MM.1S (cell line): ENCODE measurements around the gene HOMER2.

Source experiments
- DNase-seq: peaks from one replicate; pipeline ENCODE4 v3.0.0-alpha.2; 2015
- H2AFZ ChIP-seq: fragments of 300-600 bp; sonication (generic); 2 replicates; pipeline ENCODE4 v1.6.0; 2016; ENCODE audit warnings: antibody characterized with exemption, low read length
- H3F3A ChIP-seq: fragments of 300-600 bp; sonication (generic); 2 replicates; pipeline ENCODE4 v1.6.1; 2016; ENCODE audit warnings: mild to moderate bottlenecking, antibody characterized with exemption, low read length, moderate library complexity, mixed read lengths; ENCODE audit not compliant: insufficient read depth
- H3K27ac ChIP-seq: fragments of 300-600 bp; sonication (generic); 2 replicates; pipeline ENCODE4 v1.5.1; 2016; ENCODE audit warnings: mild to moderate bottlenecking, low read length
- H3K27me3 ChIP-seq: fragments of 300-600 bp; sonication (generic); replicated peaks from 2 replicates; pipeline ENCODE4 v1.6.0; 2016; ENCODE audit warnings: low read length; ENCODE audit not compliant: insufficient read depth
- H3K36me3 ChIP-seq: fragments of 300-600 bp; sonication (generic); replicated peaks from 2 replicates; pipeline ENCODE4 v1.6.1; 2016; ENCODE audit warnings: mild to moderate bottlenecking, low read length, mixed read lengths; ENCODE audit not compliant: insufficient read depth
- H3K4me1 ChIP-seq: fragments of 300-600 bp; sonication (generic); 2 replicates; pipeline ENCODE4 v1.6.1; 2016; ENCODE audit warnings: low read length, mixed read lengths
- H3K4me2 ChIP-seq: fragments of 300-600 bp; sonication (generic); 2 replicates; pipeline ENCODE4 v1.6.0; 2016; ENCODE audit warnings: low read depth, low read length
- H3K4me3 ChIP-seq: fragments of 300-600 bp; sonication (generic); 2 replicates; pipeline ENCODE4 v1.5.1; 2016; ENCODE audit warnings: low read length, mixed read lengths
- H3K79me2 ChIP-seq: fragments of 300-600 bp; sonication (generic); 2 replicates; pipeline ENCODE4 v1.6.1; 2016; ENCODE audit warnings: mixed run types, low read length, mixed read lengths
- H3K9ac ChIP-seq: fragments of 300-600 bp; sonication (generic); 2 replicates; pipeline ENCODE4 v1.6.1; 2016; ENCODE audit warnings: low read length, mixed read lengths
- H3K9me2 ChIP-seq: fragments of 300-600 bp; sonication (generic); replicated peaks from 2 replicates; pipeline ENCODE4 v1.6.1; 2016; ENCODE audit warnings: mild to moderate bottlenecking, low read length, mixed read lengths; ENCODE audit not compliant: insufficient read depth
- H3K9me3 ChIP-seq: fragments of 300-600 bp; sonication (generic); replicated peaks from 2 replicates; pipeline ENCODE4 v1.6.1; 2016; ENCODE audit warnings: mild to moderate bottlenecking, low read length, mixed read lengths; ENCODE audit not compliant: insufficient read depth
- H4K20me1 ChIP-seq: fragments of 300-600 bp; sonication (generic); 2 replicates; pipeline ENCODE4 v1.6.1; 2016; ENCODE audit warnings: mild to moderate bottlenecking, low read length, moderate library complexity, mixed read lengths; ENCODE audit not compliant: insufficient read depth
- EZH2 ChIP-seq: fragments of 300-600 bp; sonication (generic); optimal IDR thresholded peaks from 2 replicates; pipeline ENCODE3; 2017; ENCODE audit warnings: low read depth, mild to moderate bottlenecking, antibody characterized with exemption, low read length, mixed read lengths
- EZH2phosphoT487 ChIP-seq: fragments of 300-600 bp; sonication (generic); IDR thresholded peaks from 2 replicates; pipeline ENCODE4 v1.6.1; 2018; ENCODE audit warnings: antibody characterized with exemption, low read length
- TF ChIP-seq, protein P1 (sequence below): fragments of 300-600 bp; sonication (generic); IDR thresholded peaks from 2 replicates; pipeline ENCODE4 v1.5.1; 2016; ENCODE audit warnings: antibody characterized with exemption, low read length, mixed read lengths

Gene HOMER2

DNA sequence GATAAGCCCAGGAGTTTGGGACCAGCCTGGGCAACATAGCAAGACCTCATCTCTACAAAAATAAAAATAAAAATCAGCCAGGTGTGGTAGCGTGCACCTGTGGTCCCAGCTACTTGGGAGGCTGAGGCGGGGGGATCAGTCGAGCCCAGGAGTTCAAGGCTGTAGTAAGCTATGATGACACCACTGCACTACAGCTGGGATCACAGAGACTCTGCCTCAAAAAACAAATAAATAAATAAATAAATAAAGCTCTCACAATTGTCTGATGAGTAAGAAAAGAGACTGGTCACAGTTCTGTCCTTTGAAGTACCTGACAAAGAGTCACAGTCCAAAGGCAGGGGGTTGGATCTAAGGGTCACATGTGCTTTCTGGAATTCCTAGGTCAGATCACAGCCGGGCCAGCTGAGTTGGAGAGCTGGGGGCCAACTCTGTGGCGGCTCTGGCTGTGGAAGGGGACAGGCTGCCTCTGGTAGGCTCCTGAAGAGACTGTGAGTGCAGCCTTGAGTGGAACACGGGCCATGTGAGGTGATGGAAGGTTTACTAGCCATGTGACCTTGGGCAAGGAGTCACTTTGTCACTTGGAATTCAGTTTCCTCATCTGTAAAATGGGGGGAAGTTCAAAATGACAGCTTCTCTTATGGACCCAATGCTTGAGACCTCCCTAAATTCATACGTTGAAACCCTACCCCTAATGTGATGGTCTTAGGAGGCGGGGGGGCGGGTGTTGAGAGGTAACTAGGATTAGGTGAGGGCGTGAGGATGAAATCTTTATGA lies 95.9 kb downstream of the HOMER2 start:
- Histone ChIP-seq H3K4me2 (no peak overlapping the region), H3K9me3 (no peaks in the 10 kb centered on the region), H3K4me1 (no peaks in the 10 kb centered on the region), H2AFZ (no peak overlapping the region), H3K36me3 (no peaks in the 10 kb centered on the region), H3K27ac (no peak overlapping the region), H3K4me3 (no peak overlapping the region), H3K9me2 (no peaks in the 10 kb centered on the region), H3F3A (no peaks in the 10 kb centered on the region), H4K20me1 (no peaks in the 10 kb centered on the region), H3K79me2 (no peaks in the 10 kb centered on the region), H3K27me3 (no peaks in the 10 kb centered on the region), H3K9ac (no peak overlapping the region)
- DNase-seq, result no peak
- TF ChIP-seq EZH2phosphoT487, result no peak
- TF ChIP-seq, protein P1, sequence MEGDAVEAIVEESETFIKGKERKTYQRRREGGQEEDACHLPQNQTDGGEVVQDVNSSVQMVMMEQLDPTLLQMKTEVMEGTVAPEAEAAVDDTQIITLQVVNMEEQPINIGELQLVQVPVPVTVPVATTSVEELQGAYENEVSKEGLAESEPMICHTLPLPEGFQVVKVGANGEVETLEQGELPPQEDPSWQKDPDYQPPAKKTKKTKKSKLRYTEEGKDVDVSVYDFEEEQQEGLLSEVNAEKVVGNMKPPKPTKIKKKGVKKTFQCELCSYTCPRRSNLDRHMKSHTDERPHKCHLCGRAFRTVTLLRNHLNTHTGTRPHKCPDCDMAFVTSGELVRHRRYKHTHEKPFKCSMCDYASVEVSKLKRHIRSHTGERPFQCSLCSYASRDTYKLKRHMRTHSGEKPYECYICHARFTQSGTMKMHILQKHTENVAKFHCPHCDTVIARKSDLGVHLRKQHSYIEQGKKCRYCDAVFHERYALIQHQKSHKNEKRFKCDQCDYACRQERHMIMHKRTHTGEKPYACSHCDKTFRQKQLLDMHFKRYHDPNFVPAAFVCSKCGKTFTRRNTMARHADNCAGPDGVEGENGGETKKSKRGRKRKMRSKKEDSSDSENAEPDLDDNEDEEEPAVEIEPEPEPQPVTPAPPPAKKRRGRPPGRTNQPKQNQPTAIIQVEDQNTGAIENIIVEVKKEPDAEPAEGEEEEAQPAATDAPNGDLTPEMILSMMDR, result no peak
- no peak for TF ChIP-seq EZH2

GRCh38 chr15:82855286-82856100 lies 97.0 kb downstream of the HOMER2 start:
- Histone ChIP-seq H3K4me2 (no peak overlapping the region), H3K4me3 (no peak overlapping the region), H3K4me1 (no peaks in the 10 kb centered on the region)

GRCh38 chr15:82854554-82854953 lies 98.0 kb downstream of the HOMER2 start:
- H3K4me1 ChIP-seq, result no peaks in the 10 kb centered on the region

More at GRCh38 chr15:82855286-82856100, 97.0 kb downstream of the HOMER2 start:
- Histone ChIP-seq H2AFZ (no peak overlapping the region), H3K9me3 (no peaks in the 10 kb centered on the region), H3K9ac (no peak overlapping the region), H3K79me2 (no peaks in the 10 kb centered on the region), H3K36me3 (no peaks in the 10 kb centered on the region), H3K27me3 (no peaks in the 10 kb centered on the region), H3K9me2 (no peaks in the 10 kb centered on the region), H3F3A (no peaks in the 10 kb centered on the region), H3K27ac (no peak overlapping the region), H4K20me1 (no peaks in the 10 kb centered on the region)
- TF ChIP-seq, protein P1, result no peak
- TF ChIP-seq EZH2phosphoT487, result no peak
- DNase-seq, result no peak

More at GRCh38 chr15:82854554-82854953, 98.0 kb downstream of the HOMER2 start:
- Histone ChIP-seq H3K9ac (no peak overlapping the region), H3F3A (no peaks in the 10 kb centered on the region), H3K4me3 (no peak overlapping the region), H3K9me3 (no peaks in the 10 kb centered on the region), H3K4me2 (no peak overlapping the region), H3K79me2 (no peaks in the 10 kb centered on the region), H2AFZ (no peak overlapping the region), H3K9me2 (no peaks in the 10 kb centered on the region), H3K27me3 (no peaks in the 10 kb centered on the region), H3K27ac (no peak overlapping the region), H4K20me1 (no peaks in the 10 kb centered on the region), H3K36me3 (no peaks in the 10 kb centered on the region)
- DNase-seq, result no peak
- TF ChIP-seq, protein P1, result no peak
- TF ChIP-seq EZH2phosphoT487, result no peak
- no peak for TF ChIP-seq EZH2
